PC-3 (cell line): ENCODE data around the gene PDE6A.

ENCODE experiments used
- CTCF ChIP-seq: fragments of 300-600 bp; sonication (generic); conservative IDR thresholded peaks from 2 replicates; pipeline ENCODE4 v1.5.1; 2017; ENCODE audit warnings: antibody characterized with exemption, low read depth, mild to moderate bottlenecking, low read length
- EZH2 ChIP-seq: fragments of 300-600 bp; sonication (generic); IDR thresholded peaks from one replicate; pipeline ENCODE4 v1.6.1; 2017; ENCODE audit warnings: antibody characterized with exemption, mild to moderate bottlenecking, low read length; ENCODE audit not compliant: unreplicated experiment

- no peak for TF ChIP-seq CTCF
- no peak for TF ChIP-seq EZH2
Observed at GRCh38 chr5:149911031-149911430, 33.6 kb downstream of the PDE6A start.
